ENCODE data around the gene RPP40.

DNA sequence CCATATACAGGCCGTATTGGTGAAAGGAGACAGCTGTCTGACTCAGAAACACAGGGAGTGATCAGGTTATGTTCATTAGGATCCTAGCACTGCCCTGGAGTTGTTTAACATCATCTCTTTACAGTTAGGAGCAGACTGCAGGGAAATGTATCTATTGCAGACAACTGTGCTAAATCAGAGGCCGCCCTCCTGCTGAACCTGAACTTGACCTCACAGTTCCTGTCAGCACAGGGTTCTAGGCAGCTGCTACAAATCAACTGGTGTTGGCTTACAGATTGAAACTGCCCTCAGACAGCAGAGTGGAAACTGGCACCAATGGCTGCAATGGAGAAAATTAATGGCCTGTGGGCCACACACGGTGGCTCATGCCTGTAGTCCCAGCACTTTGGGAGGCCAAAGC lies 3.7 kb upstream of the RPP40 start:
- TF ChIP-seq GATA2 (IDR thresholded peaks at IDR 0.05; ENCODE audit: low read depth, low read length), result no peak
- no peak for TF ChIP-seq GATA3 (IDR thresholded peaks at IDR 0.05; ENCODE audit: low read depth, low read length)

Measured in SH-SY5Y (cell line).